ENCODE data around the gene AR. TPM values are rescaled to one million over a fixed set of nuclear protein-coding genes. Genes with fewer than 3 reads are reported as not detected.

The AR gene, protein sequence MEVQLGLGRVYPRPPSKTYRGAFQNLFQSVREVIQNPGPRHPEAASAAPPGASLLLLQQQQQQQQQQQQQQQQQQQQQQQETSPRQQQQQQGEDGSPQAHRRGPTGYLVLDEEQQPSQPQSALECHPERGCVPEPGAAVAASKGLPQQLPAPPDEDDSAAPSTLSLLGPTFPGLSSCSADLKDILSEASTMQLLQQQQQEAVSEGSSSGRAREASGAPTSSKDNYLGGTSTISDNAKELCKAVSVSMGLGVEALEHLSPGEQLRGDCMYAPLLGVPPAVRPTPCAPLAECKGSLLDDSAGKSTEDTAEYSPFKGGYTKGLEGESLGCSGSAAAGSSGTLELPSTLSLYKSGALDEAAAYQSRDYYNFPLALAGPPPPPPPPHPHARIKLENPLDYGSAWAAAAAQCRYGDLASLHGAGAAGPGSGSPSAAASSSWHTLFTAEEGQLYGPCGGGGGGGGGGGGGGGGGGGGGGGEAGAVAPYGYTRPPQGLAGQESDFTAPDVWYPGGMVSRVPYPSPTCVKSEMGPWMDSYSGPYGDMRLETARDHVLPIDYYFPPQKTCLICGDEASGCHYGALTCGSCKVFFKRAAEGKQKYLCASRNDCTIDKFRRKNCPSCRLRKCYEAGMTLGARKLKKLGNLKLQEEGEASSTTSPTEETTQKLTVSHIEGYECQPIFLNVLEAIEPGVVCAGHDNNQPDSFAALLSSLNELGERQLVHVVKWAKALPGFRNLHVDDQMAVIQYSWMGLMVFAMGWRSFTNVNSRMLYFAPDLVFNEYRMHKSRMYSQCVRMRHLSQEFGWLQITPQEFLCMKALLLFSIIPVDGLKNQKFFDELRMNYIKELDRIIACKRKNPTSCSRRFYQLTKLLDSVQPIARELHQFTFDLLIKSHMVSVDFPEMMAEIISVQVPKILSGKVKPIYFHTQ
- total RNA-seq, result 10 to 100 TPM in 1 of 2 donors, 1 to 10 TPM in 1; 9.4 to 14.4 TPM
- long read RNA-seq, full-length matches to known transcripts, result 6 of 8 reads
- long read RNA-seq, partial matches to known transcripts, result 0 of 8 reads
- long read RNA-seq, other reads (novel, unspliced or antisense), result 2 of 8 reads

DNA sequence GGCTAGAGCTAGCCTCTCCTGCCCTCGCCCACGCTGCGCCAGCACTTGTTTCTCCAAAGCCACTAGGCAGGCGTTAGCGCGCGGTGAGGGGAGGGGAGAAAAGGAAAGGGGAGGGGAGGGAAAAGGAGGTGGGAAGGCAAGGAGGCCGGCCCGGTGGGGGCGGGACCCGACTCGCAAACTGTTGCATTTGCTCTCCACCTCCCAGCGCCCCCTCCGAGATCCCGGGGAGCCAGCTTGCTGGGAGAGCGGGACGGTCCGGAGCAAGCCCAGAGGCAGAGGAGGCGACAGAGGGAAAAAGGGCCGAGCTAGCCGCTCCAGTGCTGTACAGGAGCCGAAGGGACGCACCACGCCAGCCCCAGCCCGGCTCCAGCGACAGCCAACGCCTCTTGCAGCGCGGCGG is at the start of gene AR:
Gene AR (plus strand): TSS at position 204 of the 400 bp plus-strand sequence. CDS start 1,126 bp downstream, outside the sequence.
- DNase-seq, result peak; percentile 76
- intact Hi-C loops (cut with DNase I), result no loop called here
- ATAC-seq, result peak; percentile 79 to 86

DNA sequence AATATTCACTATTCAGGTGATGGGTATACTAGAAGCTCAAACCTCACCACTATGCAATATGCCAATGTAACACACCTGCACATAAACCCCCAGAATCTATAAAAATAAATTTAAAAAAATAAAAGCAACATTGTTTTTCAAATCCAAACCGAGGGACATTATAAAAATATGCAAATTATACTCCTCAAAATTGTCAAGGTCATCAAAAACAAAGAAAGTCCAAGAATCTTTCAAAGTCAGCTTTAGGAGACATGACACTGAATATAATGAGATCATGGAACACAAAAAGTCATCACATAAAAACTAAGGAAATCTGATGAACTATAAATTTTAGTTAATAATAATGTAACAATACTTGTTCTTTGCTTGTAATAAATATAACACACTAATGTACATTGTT is 43.2 kb upstream of the AR start:
- ATAC-seq, result no peak
- DNase-seq, result no peak
- intact Hi-C loops (cut with DNase I), result no loop called here

DNA sequence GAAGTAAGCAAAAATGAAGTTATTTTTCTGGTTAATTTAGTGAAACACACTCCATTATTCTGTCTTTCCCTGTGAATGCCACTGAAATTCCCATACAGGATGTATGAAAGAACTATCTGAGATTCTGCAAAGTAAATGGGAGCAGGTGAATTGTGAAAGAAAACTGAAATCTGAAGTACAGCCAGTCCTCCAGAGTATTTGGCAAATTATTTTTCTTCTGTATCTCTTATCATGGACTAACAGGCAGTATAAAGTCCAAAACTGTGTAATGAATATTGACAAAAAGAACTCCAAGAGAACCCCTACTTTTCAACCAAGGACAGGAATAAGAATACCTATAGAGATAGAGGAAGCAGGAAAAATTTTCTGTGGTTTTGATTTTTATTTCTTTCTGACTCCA is 40.8 kb upstream of the AR start:
- intact Hi-C loops (cut with DNase I), result no loop called here
- DNase-seq, result no peak
- ATAC-seq, result no peak

DNA sequence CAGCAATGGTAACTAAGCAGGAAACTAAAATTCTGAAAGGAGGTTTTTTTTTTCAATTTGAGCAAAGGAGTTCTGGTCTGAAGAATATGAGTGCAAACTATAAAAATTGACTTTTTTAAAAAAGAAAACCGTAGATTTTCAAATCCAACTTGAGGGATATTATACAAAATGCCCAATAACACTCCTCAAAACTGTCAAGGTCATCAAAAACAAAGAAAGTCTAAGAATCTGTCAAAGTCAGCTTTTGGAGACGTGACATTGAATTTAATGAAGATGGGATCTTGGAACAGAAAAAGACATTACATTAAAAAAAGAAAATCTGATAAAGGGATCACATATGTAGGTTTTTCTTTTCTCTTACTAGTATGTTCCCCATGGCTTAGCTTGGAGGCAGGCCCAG is 40.4 kb upstream of the AR start:
- intact Hi-C loops (cut with DNase I), result no loop called here
- DNase-seq (no peak), ATAC-seq (no peak)

DNA sequence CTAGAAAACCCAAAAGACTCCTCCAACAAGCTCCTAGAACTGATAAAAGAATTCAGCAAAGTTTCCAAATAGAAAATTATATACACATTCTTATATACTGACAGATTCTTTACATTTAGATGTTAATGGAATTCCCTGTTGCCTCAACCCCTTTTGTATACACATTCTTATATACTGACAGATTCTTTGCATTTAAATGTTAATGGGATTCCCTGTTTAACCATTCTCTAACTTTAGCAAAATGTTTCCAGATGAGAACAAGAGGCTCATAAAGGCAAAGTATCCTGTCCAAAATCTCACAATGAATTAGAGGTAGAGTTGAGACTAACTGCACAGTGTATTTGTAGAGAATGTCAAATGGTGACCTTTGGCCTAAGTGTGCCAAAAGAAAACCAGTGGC is 23.1 kb upstream of the AR start:
- ATAC-seq, result no peak
- DNase-seq, result no peak
- intact Hi-C loops (cut with DNase I), result no loop called here

DNA sequence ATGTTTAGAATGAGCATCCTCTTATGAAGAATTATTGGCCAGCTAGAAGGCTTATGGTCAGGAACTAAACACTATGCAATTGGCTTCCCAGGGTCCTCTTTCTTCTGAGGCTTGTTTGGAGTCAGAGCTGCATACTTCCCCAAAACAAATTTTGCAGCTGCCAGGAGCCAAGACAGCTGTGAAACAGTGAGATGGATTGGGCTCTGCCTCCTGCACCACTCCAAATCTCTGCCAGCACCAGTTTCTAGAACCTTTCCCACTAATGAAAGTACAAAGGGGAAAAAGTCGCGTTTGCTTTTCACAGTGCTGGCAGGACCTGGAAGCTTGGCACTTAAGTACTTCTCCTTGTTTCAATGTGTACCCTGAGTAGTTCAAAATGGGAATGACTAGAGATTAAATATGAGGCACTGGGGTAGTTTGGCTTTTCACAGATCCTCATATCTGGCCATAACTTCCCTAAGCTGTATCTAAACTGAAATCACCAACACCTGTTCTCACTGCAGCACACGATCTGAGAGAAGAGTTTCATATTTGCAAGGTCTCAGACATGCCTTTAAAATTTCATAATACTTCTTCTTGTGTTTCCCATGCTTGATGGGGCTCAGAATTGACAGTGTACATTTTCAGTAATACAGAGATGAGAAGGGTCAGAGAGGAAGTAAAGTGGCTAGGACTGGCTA is 20.7 kb upstream of the AR start:
- ATAC-seq (no peak), DNase-seq (no peak)
- intact Hi-C loops (cut with DNase I), result no loop called here

DNA sequence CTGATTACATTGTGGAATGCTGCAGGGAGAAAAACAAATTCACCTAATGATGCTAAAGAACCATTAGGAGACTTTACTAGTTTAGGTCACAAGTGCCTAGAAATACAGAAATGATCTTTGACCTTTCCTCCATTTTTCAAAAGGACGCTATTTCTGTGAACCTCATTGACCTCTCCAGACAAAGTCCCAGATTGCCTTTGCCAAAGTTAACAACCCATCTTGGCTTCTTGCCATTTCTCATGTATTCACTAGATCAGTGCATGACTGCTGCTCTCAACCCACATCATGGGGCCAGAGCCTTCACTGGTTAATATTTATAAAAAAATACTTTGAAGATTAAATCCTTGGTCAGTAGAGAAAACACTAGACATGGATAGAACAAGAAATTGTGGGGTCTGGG is 19.9 kb upstream of the AR start:
- no peak for DNase-seq
- peak; percentile 53 to 55 for ATAC-seq
- intact Hi-C loops (cut with DNase I), result no loop called here

DNA sequence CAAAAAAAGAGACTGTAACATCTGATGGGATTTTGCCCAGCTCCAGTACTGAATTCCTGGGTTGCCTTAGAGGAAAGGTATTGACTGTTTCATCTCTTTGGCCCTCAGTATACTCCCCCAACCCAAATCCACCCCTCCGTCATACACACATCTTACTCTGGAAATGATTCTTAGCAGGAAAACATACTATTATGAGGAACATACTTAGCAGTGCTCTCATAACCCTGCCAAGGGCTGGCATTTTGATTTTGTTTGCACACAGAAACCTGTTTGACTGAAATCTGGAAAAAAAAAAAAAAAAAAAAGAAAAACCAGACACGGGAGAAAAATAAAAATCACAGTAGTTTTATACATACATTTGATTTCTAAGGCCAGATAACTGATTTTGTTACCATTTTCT is 19.4 kb upstream of the AR start:
- DNase-seq, result no peak
- intact Hi-C loops (cut with DNase I), result no loop called here
- ATAC-seq, result no peak

DNA sequence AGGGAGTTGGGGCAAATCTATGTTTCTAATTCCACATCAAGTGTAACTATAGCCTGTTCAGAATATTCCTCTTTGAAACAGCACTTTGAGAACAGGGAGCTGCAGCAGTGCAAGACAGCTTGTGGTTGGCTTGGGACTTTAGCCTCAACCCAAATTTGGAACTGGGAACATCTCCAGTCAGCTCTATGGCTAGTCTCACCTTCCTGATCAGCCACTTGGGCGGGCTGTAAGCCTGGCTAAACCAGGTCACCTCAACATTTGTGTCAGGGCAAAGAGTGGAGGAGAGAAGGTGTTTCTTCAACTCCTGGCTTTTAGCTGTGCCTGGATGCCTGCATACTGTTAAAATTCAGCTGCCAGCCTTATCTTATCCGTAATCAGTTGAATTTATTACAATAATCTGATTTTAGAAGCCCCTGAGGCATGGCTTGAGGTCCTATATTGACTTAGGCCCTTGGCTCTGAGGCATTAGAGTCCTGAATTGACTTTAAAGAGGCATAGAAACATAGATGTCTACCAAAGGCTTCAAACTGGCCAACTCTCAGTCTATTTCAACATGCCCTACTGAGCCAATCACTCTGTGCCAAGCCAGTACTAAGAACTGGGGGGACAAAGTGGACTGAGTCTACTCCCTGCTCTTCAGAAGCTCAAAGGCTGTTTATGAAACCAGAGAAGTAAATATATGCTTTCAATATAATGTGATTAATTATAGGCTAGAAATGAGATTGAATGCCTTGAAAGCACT is 18.7 kb upstream of the AR start:
- intact Hi-C loops (cut with DNase I), result no loop called here
- no peak for DNase-seq
- ATAC-seq, result peak in 1 of 2 donors; percentile 41

DNA sequence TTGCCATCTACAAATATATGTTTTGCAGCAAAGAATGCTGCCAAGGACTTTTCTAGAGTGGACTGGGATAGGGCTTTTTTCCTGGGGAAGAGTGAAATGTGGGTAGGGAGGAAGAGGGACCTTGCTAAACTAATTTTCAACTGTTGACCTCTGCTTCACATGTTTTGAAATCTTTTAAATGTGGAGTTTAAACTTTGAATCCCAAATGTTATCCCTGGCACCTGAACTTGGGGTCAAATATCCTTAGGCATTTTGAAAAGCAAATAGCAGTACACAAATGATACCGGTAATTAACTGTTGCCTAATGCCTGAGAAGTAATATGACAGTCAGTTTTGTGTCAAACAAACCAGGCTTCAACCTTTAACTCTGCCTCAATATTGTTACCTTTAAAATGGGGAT is 7.3 kb upstream of the AR start:
- no peak for ATAC-seq
- intact Hi-C loops (cut with DNase I), result no loop called here
- no peak for DNase-seq

DNA sequence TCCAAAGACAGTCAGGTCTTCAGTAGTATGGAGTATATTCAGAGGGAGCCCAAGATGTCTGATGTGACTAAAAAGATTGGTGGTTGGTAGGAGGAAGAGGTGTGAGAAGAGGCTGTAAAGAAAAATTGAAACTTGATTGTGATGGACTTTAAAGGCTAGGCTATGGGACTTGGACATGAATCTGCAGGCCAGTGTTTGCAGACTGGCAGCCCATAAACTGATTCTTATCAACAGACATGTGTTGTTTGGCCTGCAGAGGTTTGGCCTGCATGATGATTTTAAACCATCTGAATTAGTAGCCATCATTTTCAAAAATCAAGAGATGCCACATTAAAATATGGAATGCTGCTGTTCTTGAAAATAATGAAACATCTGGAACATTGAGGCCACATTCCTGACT is 5.4 kb upstream of the AR start:
- ATAC-seq (no peak), DNase-seq (no peak)
- intact Hi-C loops (cut with DNase I), result no loop called here

DNA sequence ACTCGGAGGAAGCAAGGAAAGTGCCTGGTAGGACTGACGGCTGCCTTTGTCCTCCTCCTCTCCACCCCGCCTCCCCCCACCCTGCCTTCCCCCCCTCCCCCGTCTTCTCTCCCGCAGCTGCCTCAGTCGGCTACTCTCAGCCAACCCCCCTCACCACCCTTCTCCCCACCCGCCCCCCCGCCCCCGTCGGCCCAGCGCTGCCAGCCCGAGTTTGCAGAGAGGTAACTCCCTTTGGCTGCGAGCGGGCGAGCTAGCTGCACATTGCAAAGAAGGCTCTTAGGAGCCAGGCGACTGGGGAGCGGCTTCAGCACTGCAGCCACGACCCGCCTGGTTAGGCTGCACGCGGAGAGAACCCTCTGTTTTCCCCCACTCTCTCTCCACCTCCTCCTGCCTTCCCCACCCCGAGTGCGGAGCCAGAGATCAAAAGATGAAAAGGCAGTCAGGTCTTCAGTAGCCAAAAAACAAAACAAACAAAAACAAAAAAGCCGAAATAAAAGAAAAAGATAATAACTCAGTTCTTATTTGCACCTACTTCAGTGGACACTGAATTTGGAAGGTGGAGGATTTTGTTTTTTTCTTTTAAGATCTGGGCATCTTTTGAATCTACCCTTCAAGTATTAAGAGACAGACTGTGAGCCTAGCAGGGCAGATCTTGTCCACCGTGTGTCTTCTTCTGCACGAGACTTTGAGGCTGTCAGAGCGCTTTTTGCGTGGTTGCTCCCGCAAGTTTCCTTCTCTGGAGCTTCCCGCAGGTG is 637 bp downstream of the AR start:
- ATAC-seq, result peak; percentile 25 to 51
- intact Hi-C loops (cut with DNase I), result no loop called here
- DNase-seq, result peak; percentile 37

DNA sequence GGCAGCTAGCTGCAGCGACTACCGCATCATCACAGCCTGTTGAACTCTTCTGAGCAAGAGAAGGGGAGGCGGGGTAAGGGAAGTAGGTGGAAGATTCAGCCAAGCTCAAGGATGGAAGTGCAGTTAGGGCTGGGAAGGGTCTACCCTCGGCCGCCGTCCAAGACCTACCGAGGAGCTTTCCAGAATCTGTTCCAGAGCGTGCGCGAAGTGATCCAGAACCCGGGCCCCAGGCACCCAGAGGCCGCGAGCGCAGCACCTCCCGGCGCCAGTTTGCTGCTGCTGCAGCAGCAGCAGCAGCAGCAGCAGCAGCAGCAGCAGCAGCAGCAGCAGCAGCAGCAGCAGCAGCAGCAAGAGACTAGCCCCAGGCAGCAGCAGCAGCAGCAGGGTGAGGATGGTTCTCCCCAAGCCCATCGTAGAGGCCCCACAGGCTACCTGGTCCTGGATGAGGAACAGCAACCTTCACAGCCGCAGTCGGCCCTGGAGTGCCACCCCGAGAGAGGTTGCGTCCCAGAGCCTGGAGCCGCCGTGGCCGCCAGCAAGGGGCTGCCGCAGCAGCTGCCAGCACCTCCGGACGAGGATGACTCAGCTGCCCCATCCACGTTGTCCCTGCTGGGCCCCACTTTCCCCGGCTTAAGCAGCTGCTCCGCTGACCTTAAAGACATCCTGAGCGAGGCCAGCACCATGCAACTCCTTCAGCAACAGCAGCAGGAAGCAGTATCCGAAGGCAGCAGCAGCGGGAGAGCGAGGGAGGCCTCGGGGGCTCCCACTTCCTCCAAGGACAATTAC is 1.4 kb downstream of the AR start:
- peak; percentile 13 to 42 for ATAC-seq
- intact Hi-C loops (cut with DNase I), result no loop called here
- peak; percentile 33 for DNase-seq

DNA sequence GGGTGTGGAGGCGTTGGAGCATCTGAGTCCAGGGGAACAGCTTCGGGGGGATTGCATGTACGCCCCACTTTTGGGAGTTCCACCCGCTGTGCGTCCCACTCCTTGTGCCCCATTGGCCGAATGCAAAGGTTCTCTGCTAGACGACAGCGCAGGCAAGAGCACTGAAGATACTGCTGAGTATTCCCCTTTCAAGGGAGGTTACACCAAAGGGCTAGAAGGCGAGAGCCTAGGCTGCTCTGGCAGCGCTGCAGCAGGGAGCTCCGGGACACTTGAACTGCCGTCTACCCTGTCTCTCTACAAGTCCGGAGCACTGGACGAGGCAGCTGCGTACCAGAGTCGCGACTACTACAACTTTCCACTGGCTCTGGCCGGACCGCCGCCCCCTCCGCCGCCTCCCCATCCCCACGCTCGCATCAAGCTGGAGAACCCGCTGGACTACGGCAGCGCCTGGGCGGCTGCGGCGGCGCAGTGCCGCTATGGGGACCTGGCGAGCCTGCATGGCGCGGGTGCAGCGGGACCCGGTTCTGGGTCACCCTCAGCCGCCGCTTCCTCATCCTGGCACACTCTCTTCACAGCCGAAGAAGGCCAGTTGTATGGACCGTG is 2.2 kb downstream of the AR start:
- intact Hi-C loops (cut with DNase I), result no loop called here
- peak; percentile 38 to 60 for ATAC-seq
- DNase-seq, result peak; percentile 45

DNA sequence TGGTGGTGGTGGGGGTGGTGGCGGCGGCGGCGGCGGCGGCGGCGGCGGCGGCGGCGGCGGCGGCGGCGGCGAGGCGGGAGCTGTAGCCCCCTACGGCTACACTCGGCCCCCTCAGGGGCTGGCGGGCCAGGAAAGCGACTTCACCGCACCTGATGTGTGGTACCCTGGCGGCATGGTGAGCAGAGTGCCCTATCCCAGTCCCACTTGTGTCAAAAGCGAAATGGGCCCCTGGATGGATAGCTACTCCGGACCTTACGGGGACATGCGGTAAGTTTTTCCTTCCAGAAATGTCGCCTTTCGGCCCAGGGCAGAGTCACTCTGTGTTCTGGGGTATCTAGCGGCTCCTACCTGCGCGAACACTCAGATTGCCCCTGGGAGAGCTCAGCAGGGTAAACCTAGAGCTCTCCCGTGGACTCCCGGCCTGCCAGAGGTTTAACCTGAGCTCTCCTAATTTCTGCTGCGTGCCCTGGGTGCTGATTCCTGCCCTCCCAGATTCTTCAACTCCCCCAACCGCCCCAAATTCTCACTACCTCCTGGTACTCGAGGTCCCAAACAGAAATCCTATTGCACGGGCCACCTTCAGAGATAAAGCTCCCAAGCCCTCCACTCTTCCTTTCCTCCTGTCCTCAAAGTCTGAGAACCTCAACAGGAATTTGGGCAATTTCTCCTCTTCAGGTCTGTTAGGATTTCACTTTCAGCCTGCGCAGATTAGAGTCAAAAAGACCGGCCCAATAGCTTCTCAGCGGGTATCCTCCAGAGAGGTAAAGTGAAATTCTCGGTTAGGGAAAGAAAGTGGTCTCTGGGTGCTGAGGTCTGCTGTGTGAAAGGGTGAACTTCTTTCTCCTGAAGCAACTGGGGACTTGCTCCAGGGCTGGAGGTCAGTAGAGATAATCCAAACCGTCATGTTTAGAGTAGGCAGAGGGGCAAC is 2.9 kb downstream of the AR start:
- DNase-seq (no peak), ATAC-seq (no peak)
- intact Hi-C loops (cut with DNase I), result no loop called here
